ENCODE measurements around the gene ZSCAN21.

GRCh38 chr7:100075418-100075817 lies 25.8 kb downstream of the ZSCAN21 start:
- TF ChIP-seq CTCF (IDR thresholded peaks at IDR 0.05) (no peak), POLR2A (IDR thresholded peaks at IDR 0.05) (no peak), POLR2AphosphoS5 (IDR thresholded peaks at IDR 0.05) (no peak)
